Prostate gland (tissue), 2 donors: ENCODE measurements around the gene BDH1.

ENCODE experiments used
- POLR2A ChIP-seq: fragments of 450-650 bp; IDR thresholded peaks from one replicate; pipeline ENCODE4 v1.6.1; 2016; ENCODE audit warnings: antibody characterized with exemption, mild to moderate bottlenecking
- POLR2AphosphoS5 ChIP-seq: sonication (generic); formaldehyde crosslinking; IDR thresholded peaks from one replicate; pipeline ENCODE4 v1.6.1; 2017; ENCODE audit warnings: antibody characterized with exemption
- TF ChIP-seq, protein P1 (sequence below), 4 experiments: fragments of 200-600 bp in 2 of 4; fragments of 450-650 bp in 2 of 4; sonication (generic) in 2 of 4; IDR thresholded peaks; 1 replicate in 3 of 4; 2 replicates in 1 of 4; pipeline ENCODE4 v1.5.1; 2016 to 2019; ENCODE audit warnings: antibody characterized with exemption in 4 of 4, mild to moderate bottlenecking in 2 of 4, moderate library complexity in 2 of 4

- TF ChIP-seq, protein P1, sequence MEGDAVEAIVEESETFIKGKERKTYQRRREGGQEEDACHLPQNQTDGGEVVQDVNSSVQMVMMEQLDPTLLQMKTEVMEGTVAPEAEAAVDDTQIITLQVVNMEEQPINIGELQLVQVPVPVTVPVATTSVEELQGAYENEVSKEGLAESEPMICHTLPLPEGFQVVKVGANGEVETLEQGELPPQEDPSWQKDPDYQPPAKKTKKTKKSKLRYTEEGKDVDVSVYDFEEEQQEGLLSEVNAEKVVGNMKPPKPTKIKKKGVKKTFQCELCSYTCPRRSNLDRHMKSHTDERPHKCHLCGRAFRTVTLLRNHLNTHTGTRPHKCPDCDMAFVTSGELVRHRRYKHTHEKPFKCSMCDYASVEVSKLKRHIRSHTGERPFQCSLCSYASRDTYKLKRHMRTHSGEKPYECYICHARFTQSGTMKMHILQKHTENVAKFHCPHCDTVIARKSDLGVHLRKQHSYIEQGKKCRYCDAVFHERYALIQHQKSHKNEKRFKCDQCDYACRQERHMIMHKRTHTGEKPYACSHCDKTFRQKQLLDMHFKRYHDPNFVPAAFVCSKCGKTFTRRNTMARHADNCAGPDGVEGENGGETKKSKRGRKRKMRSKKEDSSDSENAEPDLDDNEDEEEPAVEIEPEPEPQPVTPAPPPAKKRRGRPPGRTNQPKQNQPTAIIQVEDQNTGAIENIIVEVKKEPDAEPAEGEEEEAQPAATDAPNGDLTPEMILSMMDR (IDR thresholded peaks at IDR 0.05): no peak
- TF ChIP-seq POLR2AphosphoS5 (no peak), POLR2A (no peak)
Measured at GRCh38 chr3:197508461-197508860, 47.3 kb downstream of the BDH1 start.
